Measurements from ENCODE around the gene RRN3.
"Not testable (repeated sequence)": the region's sequence is repeated elsewhere in the genome, so short reads cannot be mapped to it uniquely, and the experiment has no call there.

RRN3 gene

GRCh38 chr16:15052747-15053476 is 41.2 kb downstream of the RRN3 start:
- in situ Hi-C loops (cut with MboI; ENCODE audit: low sequenced_read_pairs): no loop called here

GRCh38 chr16:15051387-15051951 is 42.6 kb downstream of the RRN3 start:
- in situ Hi-C loops (cut with MboI; ENCODE audit: low sequenced_read_pairs): no loop called here

- in situ Hi-C loops (cut with MboI; ENCODE audit: low sequenced_read_pairs): not testable (repeated sequence)
Observed at GRCh38 chr16:15050440-15050839, 43.6 kb downstream of the RRN3 start.

GRCh38 chr16:15049581-15050180 is 44.4 kb downstream of the RRN3 start:
- in situ Hi-C loops (cut with MboI; ENCODE audit: low sequenced_read_pairs): no loop called here

- in situ Hi-C loops (cut with MboI; ENCODE audit: low sequenced_read_pairs): no loop called here
Observed at GRCh38 chr16:15046692-15047376, 47.2 kb downstream of the RRN3 start.

DNA sequence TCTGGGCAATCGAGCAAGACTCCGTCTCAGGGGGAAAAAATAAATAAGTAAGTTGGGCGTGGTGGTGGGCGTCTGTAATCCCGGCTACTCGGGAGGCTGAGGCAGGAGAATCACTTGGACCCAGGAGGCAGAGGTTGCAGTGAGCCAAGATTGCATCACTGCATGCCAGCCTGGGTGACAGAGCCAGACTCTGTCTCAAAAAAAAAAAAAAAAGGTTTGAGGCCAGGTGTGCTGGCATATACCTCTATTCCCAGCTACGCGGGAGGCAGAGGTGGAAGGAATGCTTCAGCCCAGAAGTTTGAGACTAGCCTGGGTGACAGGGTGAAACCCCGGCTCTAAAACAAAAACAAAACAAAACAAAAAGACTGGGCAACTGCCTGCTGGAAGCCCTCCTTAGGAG is 48.8 kb downstream of the RRN3 start:
- in situ Hi-C loops (cut with MboI; ENCODE audit: low sequenced_read_pairs): not testable (repeated sequence)

GRCh38 chr16:15044286-15044685 is 49.8 kb downstream of the RRN3 start:
- in situ Hi-C loops (cut with MboI; ENCODE audit: low sequenced_read_pairs): no loop called here

DNA sequence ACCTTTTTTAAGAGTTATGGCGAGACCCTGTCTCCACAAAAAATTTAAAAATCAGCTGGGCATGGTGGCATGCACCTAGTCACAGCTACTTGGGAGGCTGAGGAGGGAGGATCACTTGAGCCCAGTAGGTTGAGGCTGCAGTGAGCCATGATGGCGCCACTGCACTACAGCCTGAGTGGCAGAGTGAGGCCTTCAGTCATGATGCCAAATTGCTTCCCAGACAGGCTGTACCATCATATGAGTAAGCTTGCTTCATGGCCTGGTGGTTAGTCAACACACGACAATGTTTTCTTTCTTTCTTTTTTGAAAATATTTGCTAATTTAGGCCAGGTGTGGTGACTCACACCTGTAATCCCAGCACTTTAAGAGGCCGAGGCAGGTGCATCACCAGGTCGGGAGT is 50.7 kb downstream of the RRN3 start:
- in situ Hi-C loops (cut with MboI; ENCODE audit: low sequenced_read_pairs): no loop called here

DNA sequence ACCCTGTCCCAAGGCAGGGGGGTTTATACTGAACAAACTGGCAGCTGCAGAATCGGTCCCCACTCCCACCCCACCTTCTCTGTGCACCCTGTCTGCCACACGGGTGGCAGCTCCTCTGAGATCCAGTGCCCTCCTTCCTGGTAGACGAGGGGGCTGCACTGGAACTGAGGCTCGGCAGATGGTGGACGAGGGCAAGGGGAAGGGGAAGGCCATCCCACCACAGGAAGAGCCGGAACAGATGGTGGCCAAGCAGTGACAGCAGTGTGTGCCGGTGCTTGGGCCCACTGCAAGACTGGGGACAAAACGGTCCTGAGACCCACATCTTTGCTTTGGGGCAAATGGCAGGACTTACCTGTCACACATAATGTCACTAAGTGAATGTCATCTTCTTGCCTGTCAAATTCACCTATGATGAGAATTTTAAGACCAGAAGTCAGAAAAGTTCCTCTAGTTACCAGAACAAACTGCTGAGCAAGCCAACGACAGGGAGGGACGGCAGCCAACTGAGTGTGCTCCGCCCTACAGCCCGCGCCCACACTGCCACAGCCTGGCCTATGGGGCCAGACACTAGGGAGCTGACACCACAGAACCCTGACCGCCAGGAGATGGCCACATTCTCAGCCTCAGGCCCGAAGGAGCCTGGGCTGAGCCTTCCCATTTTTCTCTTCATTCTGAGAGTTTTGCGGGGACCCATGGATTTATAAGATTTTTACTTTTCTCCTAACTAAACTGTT is 52.6 kb downstream of the RRN3 start:
- in situ Hi-C loops (cut with MboI; ENCODE audit: low sequenced_read_pairs): no loop called here

- in situ Hi-C loops (cut with MboI; ENCODE audit: low sequenced_read_pairs): no loop called here
Observed at GRCh38 chr16:15038689-15039088, 55.4 kb downstream of the RRN3 start.

- in situ Hi-C loops (cut with MboI; ENCODE audit: low sequenced_read_pairs): no loop called here
Observed at GRCh38 chr16:15037745-15038144, 56.3 kb downstream of the RRN3 start.

DNA sequence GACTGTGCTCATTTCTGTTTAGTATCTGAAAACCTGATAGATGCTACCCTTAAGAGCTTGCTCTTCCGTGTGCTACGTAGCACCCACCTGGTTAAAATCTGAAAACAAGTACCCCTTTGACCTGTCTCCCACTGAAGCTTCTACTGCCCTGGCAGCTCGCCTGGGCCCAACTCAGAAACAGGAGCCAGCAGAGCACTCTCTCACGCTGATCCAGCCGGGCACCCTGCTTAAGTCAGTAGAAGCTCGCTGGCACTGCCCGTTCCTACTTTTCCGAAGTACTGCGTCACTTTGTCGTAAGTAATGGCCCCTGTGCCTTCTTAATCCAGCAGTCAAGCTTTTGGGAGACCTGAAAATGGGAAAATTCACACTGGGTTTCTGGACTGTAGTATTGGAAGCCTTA is 57.1 kb downstream of the RRN3 start:
- in situ Hi-C loops (cut with MboI; ENCODE audit: low sequenced_read_pairs): no loop called here

- in situ Hi-C loops (cut with MboI; ENCODE audit: low sequenced_read_pairs): no loop called here
Observed at GRCh38 chr16:15035163-15035729, 58.8 kb downstream of the RRN3 start.

- in situ Hi-C loops (cut with MboI; ENCODE audit: low sequenced_read_pairs): no loop called here
Observed at GRCh38 chr16:15034266-15035162, 59.6 kb downstream of the RRN3 start.

- in situ Hi-C loops (cut with MboI; ENCODE audit: low sequenced_read_pairs): no loop called here
Observed at GRCh38 chr16:15033309-15033707, 60.8 kb downstream of the RRN3 start.

GRCh38 chr16:15032547-15033308 is 61.3 kb downstream of the RRN3 start:
- in situ Hi-C loops (cut with MboI; ENCODE audit: low sequenced_read_pairs): no loop called here

DNA sequence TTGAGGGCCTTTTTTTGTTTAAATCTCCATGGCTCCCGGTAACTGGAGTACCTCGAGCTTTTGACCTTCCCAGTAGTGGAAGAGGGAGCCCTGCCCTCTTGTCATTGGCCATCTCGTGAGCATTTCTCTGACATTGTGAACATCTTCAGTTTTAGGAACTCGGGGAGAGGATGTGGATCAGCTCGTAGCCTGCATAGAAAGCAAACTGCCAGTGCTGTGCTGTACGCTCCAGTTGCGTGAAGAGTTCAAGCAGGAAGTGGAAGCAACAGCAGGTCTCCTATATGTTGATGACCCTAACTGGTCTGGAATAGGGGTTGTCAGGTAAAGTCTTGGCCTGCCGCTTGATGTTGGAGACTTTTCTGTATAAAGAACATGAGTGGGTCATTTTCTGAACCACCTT is 62.5 kb downstream of the RRN3 start:
- in situ Hi-C loops (cut with MboI; ENCODE audit: low sequenced_read_pairs): no loop called here

DNA sequence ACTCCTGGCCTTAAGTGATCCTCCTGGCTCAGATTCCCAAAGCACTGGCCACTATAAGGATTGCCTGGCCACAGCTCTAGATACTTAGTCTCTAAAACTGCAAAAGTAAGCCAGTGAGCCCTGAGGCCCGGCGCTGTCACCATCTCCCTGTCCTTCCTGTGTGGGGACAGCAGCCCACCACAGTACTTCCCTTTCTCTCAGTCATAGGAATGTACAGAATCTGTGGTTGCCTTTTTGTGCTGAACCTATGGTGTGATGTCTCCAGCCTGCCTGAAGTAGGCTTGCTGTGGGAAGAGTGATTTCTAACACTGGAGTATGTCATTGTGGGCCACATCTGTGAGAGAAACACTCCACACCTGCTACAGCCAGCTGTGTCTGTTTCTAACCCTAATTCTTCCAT is 62.9 kb downstream of the RRN3 start:
- in situ Hi-C loops (cut with MboI; ENCODE audit: low sequenced_read_pairs): no loop called here

- in situ Hi-C loops (cut with MboI; ENCODE audit: low sequenced_read_pairs): not testable (repeated sequence)
Observed at GRCh38 chr16:15029749-15030148, 64.3 kb downstream of the RRN3 start.
